HL-60 (cell line): Measurements from ENCODE around the gene COX20.

Experiments
- DNase-seq, 2 experiments: peaks; one replicate each; pipeline ENCODE4 v3.0.0-alpha.2; 2010 to 2020; ENCODE audit warnings: low read depth in 1 of 2, low spot score in 1 of 2
- H3K27ac ChIP-seq: fragments of 250-450 bp; sonication (Bioruptor Pico); replicated peaks from 2 replicates; pipeline ENCODE4 v1.5.1; 2020; ENCODE audit warnings: mild to moderate bottlenecking, moderate library complexity
- H3K27me3 ChIP-seq: fragments of 250-450 bp; sonication (Bioruptor Pico); 2 replicates; pipeline ENCODE4 v1.5.1; 2021; ENCODE audit warnings: mild to moderate bottlenecking, moderate library complexity; ENCODE audit not compliant: insufficient read depth, poor library complexity, severe bottlenecking
- H3K4me3 ChIP-seq: replicated peaks from 2 replicates; pipeline ENCODE4 v1.5.1; 2011; ENCODE audit warnings: mild to moderate bottlenecking, control low read depth, low read length; ENCODE audit not compliant: insufficient read depth
- GABPA ChIP-seq: IDR thresholded peaks from 2 replicates; pipeline ENCODE4 v1.6.1; 2012; ENCODE audit warnings: low read depth
- POLR2AphosphoS5 ChIP-seq: IDR thresholded peaks from 2 replicates; pipeline ENCODE4 v1.6.1; 2012; ENCODE audit warnings: low read depth
- SPI1 ChIP-seq: IDR thresholded peaks from 2 replicates; pipeline ENCODE4 v1.6.1; 2012; ENCODE audit warnings: low read depth, mild to moderate bottlenecking, borderline replicate concordance
- TF ChIP-seq, protein P1 (sequence below): IDR thresholded peaks from one replicate; pipeline ENCODE4 v1.5.1; 2011; ENCODE audit warnings: low read length, control low read depth, inconsistent platforms; ENCODE audit not compliant: insufficient read depth
- TF ChIP-seq, protein P2 (sequence below): IDR thresholded peaks from 2 replicates; pipeline ENCODE4 v1.6.1; 2012; ENCODE audit warnings: low read depth; ENCODE audit not compliant: insufficient replicate concordance

The COX20 gene

DNA sequence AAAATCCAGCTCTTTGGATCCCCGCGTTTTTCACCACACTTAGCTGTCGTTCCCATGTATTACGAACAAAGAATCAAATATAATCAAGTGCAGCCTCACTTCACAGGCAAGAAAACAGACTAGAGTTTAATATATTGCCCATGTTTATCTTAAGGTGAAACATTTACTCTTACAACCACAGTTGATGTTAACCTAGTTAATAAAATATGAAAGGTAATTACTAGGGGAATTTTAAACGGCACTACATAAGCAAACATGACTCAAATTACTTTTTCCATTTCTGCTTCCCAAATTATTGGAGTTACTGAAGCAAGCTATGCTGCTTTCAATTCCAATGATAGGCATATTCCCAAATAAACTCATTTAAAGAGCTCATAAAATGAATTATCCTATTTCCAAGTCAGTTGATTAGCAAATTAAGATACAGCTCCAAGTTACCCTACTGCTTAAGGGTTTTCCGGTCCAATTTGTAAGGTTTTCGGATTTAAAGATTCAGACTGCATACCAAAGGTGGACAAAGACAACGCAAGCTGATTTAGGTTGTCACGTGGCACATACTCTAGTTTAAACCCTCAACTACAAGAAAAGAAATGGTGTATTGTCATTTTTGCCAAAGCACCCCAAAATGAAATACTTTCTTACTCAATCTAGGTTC is 5.9 kb downstream of the COX20 start:
- Histone ChIP-seq H3K27ac (no peak overlapping the region), H3K27me3 (no peaks in the 10 kb centered on the region), H3K4me3 (no peak overlapping the region)
- DNase-seq, result peak in 1 of 2 experiments; percentile 33
- TF ChIP-seq, protein P1, sequence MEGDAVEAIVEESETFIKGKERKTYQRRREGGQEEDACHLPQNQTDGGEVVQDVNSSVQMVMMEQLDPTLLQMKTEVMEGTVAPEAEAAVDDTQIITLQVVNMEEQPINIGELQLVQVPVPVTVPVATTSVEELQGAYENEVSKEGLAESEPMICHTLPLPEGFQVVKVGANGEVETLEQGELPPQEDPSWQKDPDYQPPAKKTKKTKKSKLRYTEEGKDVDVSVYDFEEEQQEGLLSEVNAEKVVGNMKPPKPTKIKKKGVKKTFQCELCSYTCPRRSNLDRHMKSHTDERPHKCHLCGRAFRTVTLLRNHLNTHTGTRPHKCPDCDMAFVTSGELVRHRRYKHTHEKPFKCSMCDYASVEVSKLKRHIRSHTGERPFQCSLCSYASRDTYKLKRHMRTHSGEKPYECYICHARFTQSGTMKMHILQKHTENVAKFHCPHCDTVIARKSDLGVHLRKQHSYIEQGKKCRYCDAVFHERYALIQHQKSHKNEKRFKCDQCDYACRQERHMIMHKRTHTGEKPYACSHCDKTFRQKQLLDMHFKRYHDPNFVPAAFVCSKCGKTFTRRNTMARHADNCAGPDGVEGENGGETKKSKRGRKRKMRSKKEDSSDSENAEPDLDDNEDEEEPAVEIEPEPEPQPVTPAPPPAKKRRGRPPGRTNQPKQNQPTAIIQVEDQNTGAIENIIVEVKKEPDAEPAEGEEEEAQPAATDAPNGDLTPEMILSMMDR, result no peak
- no peak for TF ChIP-seq SPI1
- TF ChIP-seq, protein P2, sequence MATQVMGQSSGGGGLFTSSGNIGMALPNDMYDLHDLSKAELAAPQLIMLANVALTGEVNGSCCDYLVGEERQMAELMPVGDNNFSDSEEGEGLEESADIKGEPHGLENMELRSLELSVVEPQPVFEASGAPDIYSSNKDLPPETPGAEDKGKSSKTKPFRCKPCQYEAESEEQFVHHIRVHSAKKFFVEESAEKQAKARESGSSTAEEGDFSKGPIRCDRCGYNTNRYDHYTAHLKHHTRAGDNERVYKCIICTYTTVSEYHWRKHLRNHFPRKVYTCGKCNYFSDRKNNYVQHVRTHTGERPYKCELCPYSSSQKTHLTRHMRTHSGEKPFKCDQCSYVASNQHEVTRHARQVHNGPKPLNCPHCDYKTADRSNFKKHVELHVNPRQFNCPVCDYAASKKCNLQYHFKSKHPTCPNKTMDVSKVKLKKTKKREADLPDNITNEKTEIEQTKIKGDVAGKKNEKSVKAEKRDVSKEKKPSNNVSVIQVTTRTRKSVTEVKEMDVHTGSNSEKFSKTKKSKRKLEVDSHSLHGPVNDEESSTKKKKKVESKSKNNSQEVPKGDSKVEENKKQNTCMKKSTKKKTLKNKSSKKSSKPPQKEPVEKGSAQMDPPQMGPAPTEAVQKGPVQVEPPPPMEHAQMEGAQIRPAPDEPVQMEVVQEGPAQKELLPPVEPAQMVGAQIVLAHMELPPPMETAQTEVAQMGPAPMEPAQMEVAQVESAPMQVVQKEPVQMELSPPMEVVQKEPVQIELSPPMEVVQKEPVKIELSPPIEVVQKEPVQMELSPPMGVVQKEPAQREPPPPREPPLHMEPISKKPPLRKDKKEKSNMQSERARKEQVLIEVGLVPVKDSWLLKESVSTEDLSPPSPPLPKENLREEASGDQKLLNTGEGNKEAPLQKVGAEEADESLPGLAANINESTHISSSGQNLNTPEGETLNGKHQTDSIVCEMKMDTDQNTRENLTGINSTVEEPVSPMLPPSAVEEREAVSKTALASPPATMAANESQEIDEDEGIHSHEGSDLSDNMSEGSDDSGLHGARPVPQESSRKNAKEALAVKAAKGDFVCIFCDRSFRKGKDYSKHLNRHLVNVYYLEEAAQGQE, result no peak
- no peak for TF ChIP-seq POLR2AphosphoS5
- TF ChIP-seq GABPA, result no peak

DNA sequence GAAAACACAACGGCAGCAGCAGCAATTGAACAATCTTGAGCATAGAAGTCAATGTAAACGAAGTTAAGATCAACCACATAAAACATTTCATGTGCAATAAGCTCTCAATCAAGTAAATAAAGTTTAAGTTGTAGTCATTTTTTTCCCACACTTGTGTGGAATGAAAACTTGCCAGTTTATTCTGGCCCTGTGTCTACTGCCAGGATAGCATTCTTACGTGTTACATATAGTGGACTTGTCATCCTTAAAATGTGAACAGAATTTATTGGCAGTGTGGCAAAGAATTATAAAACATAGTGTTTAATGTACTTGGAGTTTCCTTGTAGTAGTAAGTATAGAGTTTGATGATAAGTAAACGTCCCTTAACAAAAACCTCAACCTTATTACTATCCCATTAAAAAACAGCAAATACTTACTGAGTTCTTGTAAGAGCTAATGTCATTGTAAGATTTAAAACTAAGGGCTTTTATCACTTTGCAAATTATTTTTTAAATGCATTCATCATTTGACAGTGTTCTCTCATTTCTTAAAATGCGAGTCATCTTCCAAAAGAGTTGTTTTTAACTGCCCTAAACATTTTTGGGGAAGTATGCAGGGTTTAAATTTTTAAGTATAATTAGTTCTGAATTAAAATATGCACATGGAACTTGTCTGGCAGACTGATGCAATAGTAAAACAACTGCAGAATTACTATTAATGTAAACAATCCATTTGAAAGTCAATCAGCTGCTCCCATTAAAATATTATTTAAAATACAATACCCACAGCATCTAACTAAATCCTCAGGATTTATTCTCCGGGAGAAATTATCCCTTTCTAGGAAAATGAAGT is 7.9 kb downstream of the COX20 start:
- H3K27ac ChIP-seq, result no peak overlapping the region
- TF ChIP-seq SPI1, result no peak
- TF ChIP-seq, protein P2, result no peak
- no peak for TF ChIP-seq GABPA
- no peak for TF ChIP-seq POLR2AphosphoS5
- TF ChIP-seq, protein P1, result no peak
- H3K27me3 ChIP-seq, result no peaks in the 10 kb centered on the region
- DNase-seq, result peak in 1 of 2 experiments; percentile 16
- H3K4me3 ChIP-seq, result no peak overlapping the region

DNA sequence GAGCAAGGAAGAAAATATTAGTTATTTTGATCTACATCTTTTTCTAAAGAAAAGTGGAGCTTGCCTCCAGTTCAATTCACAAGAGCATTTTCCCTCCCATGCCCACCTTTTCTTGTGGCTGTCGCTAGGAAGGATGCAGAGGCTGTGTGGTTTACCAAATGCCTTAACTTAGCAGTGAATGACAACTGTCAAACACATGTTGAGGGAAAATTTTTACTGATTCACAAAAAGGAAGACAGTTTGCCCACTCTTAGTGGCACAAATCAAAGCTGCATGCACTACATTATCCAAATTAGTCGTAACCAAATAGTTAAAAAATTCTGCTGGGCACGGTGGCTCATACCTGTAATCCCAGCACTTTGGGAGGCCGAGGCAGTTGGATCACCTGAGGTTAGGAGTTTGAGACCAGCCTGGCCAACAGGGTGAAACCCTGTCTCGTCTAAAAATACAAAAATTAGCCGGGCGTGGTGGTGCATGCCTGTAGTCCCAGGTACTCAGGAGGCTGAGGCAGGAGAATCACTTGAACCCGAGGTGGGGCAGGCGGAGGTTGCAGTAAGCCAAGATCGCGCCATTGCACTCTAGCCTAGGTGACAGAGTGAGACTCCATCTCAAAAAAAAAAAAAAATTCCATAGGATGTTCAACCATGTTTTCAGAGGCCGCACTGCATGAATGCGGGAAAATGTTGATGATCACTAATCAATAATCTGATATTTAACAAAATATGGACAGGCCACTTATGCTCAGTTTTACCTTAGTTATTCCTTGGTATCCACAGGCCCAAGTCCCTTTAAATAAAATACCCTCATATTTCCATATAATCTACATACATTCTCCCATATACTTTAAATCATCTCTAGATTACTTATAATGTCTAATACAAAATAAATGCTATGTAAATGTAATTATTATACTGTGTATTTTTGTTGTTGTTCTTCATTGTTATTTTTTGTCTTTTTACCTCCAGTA is 9.0 kb downstream of the COX20 start:
- TF ChIP-seq POLR2AphosphoS5, result peak; percentile 17; the same call in 1 of the 2 replicates
- TF ChIP-seq SPI1, result no peak
- H3K4me3 ChIP-seq, result no peak overlapping the region
- H3K27ac ChIP-seq, result no peak overlapping the region
- DNase-seq, result peak in 1 of 2 experiments; percentile 6
- no peaks in the 10 kb centered on the region for H3K27me3 ChIP-seq

DNA sequence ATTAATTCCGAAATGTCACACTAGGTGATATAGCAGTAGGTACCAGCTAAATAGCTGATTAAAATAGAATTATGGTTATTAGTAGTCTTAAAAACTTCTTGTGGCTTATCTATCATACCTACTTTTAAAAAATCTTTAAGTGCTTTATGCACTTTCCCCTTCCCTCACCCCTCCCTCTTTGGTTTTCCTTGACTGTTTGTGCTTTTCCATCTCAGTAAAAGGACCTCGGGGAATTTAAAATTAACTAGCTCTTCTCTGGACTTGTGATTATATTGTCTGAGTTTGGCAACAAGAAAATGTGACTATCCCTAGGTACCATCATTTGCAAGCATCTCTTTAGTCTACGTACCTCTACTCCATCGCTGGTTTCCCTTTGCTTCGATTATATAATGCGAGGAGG is 11.2 kb downstream of the COX20 start:
- H3K27ac ChIP-seq, result no peak overlapping the region
- TF ChIP-seq, protein P1, result no peak
- TF ChIP-seq GABPA (no peak), SPI1 (no peak), POLR2AphosphoS5 (no peak)
- TF ChIP-seq, protein P2, result no peak
- no peaks in the 10 kb centered on the region for H3K27me3 ChIP-seq
- no peak for DNase-seq
- no peak overlapping the region for H3K4me3 ChIP-seq
